ENCODE measurements around the gene FAM180A.

- TF ChIP-seq, protein P1, sequence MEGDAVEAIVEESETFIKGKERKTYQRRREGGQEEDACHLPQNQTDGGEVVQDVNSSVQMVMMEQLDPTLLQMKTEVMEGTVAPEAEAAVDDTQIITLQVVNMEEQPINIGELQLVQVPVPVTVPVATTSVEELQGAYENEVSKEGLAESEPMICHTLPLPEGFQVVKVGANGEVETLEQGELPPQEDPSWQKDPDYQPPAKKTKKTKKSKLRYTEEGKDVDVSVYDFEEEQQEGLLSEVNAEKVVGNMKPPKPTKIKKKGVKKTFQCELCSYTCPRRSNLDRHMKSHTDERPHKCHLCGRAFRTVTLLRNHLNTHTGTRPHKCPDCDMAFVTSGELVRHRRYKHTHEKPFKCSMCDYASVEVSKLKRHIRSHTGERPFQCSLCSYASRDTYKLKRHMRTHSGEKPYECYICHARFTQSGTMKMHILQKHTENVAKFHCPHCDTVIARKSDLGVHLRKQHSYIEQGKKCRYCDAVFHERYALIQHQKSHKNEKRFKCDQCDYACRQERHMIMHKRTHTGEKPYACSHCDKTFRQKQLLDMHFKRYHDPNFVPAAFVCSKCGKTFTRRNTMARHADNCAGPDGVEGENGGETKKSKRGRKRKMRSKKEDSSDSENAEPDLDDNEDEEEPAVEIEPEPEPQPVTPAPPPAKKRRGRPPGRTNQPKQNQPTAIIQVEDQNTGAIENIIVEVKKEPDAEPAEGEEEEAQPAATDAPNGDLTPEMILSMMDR (IDR thresholded peaks at IDR 0.05; ENCODE audit: low read depth, low read length, missing input control) = no peak
- TF ChIP-seq RXRA (IDR thresholded peaks at IDR 0.05) (no peak), TAF1 (conservative IDR thresholded peaks at IDR 0.05) (no peak)
Observed at GRCh38 chr7:135714534-135715009, 34.0 kb downstream of the FAM180A start.

Data from liver (tissue), 3 donors.